HCT116 (cell line): ENCODE results near the gene CNPY3. TPM values are rescaled to one million over a fixed set of nuclear protein-coding genes. Genes with fewer than 3 reads are reported as not detected.
"Not testable (repeated sequence)": the region's sequence is repeated elsewhere in the genome, so short reads cannot be mapped to it uniquely, and the experiment has no call there.

Experiments used
- ATAC-seq: fragments of 200-7000 bp; cut with Tn5 transposase; 2 replicates; pipeline ENCODE4 v1.9.1; 2020; ENCODE audit warnings: mild to moderate bottlenecking, moderate library complexity
- BruUV-seq: library from RNA; stranded (reverse); fragments of 400-500 nt; replicated peaks from 2 replicates; lab custom pipeline; 2021; lab: Mats Ljungman, UMichigan
- CTCF ChIA-PET: fragments of 300-600 bp; sonication (Branson Sonifier 250); formaldehyde crosslinking; loops from one replicate; lab custom pipeline; 2021; ENCODE audit warnings: antibody characterized with exemption; lab: Charles Lee
- POLR2A ChIA-PET: fragments of 300-600, 350-600 bp; sonication (Branson Sonifier 250); formaldehyde crosslinking; loops from one replicate; lab custom pipeline; 2021; ENCODE audit warnings: antibody characterized with exemption; lab: Charles Lee
- RAD21 ChIA-PET, 2 experiments: fragments of 300-600 bp; sonication (Branson Sonifier 250); formaldehyde crosslinking; loops; one replicate each; lab custom pipeline; 2023; ENCODE audit warnings: low total read pairs in 2 of 2; ENCODE audit not compliant: uncharacterized antibody in 2 of 2, unreplicated experiment in 2 of 2, low non-redundant PET in 1 of 2; lab: Charles Lee
- DNase-seq: peaks from one replicate; pipeline ENCODE4 v3.0.0-alpha.2; 2010; ENCODE audit warnings: low read depth, low spot score
- H2AFZ ChIP-seq: fragments of 200-600 bp; shearing (Covaris generic), sonication (generic); 2 replicates; pipeline ENCODE4 v1.6.1; 2017; ENCODE audit warnings: low read depth, mixed run types, mixed read lengths, antibody characterized with exemption, low read length; ENCODE audit not compliant: poor library complexity, severe bottlenecking
- H3K27ac ChIP-seq: 2 replicates; pipeline ENCODE4 v1.5.1; 2012; ENCODE audit warnings: low read depth, low read length
- H3K27me3 ChIP-seq: fragments of 200-600 bp; sonication (generic); 2 replicates; pipeline ENCODE4 v1.6.1; 2016; ENCODE audit warnings: mixed run types, low read length, mixed read lengths; ENCODE audit not compliant: insufficient read depth
- H3K36me3 ChIP-seq, 2 experiments: fragments of 200-500 bp in 1 of 2; fragments of 200-600 bp in 1 of 2; sonication (Bioruptor generic) in 1 of 2; sonication (generic) in 1 of 2; 2 replicates each; pipeline versions ENCODE4 v1.5.1 to v1.6.1; 2014 to 2016; ENCODE audit warnings: low read length in 2 of 2, inconsistent platforms in 1 of 2, mixed read lengths in 1 of 2, mixed run types in 1 of 2; ENCODE audit not compliant: insufficient read depth in 2 of 2, control insufficient read depth in 1 of 2
- H3K4me1 ChIP-seq, 2 experiments: fragments of 200-600 bp in 1 of 2; sonication (generic) in 1 of 2; 2 replicates each; pipeline versions ENCODE4 v1.5.1 to v1.6.1; 2012 to 2017; ENCODE audit warnings: low read length in 2 of 2, inconsistent platforms in 1 of 2, mild to moderate bottlenecking in 1 of 2, mixed read lengths in 1 of 2, mixed run types in 1 of 2, moderate library complexity in 1 of 2; ENCODE audit not compliant: insufficient read depth in 2 of 2, control insufficient read depth in 1 of 2
- H3K4me2 ChIP-seq: fragments of 200-600 bp; sonication (generic); 2 replicates; pipeline ENCODE4 v1.6.1; 2017; ENCODE audit warnings: mixed run types, low read length, mixed read lengths
- H3K4me3 ChIP-seq, 2 experiments: fragments of 200-600 bp in 1 of 2; sonication (generic) in 1 of 2; replicated peaks in 1 of 2; 2 replicates each; pipeline ENCODE4 v1.5.1; 2011 to 2016; ENCODE audit warnings: low read length in 2 of 2, control low read depth in 1 of 2, low read depth in 1 of 2, mild to moderate bottlenecking in 1 of 2, mixed read lengths in 1 of 2, mixed run types in 1 of 2
- H3K79me2 ChIP-seq: fragments of 200-600 bp; sonication (generic); 2 replicates; pipeline ENCODE4 v1.6.1; 2017; ENCODE audit warnings: mild to moderate bottlenecking, mixed run types, low read length, moderate library complexity, mixed read lengths; ENCODE audit not compliant: insufficient read depth
- H3K9ac ChIP-seq: fragments of 200-600 bp; sonication (generic); 2 replicates; pipeline ENCODE4 v1.6.1; 2016; ENCODE audit warnings: low read length, mixed read lengths
- H3K9me2 ChIP-seq: fragments of 200-600 bp; sonication (generic), shearing (Covaris generic); 2 replicates; pipeline ENCODE4 v1.6.1; 2017; ENCODE audit warnings: mixed run types, mild to moderate bottlenecking, moderate library complexity; ENCODE audit not compliant: insufficient read depth
- H3K9me3 ChIP-seq, 2 experiments: fragments of 200-500 bp in 1 of 2; fragments of 200-600 bp in 1 of 2; sonication (Bioruptor generic) in 1 of 2; sonication (generic) in 1 of 2; 2 replicates each; pipeline ENCODE4 v1.6.1; 2014 to 2017; ENCODE audit warnings: low read length in 2 of 2, mixed read lengths in 2 of 2, inconsistent platforms in 1 of 2, low read depth in 1 of 2, mild to moderate bottlenecking in 1 of 2, mixed run types in 1 of 2, moderate library complexity in 1 of 2; ENCODE audit not compliant: control insufficient read depth in 1 of 2, insufficient read depth in 1 of 2
- H4K20me1 ChIP-seq: fragments of 200-600 bp; sonication (generic), shearing (Covaris generic); 2 replicates; pipeline ENCODE4 v1.6.1; 2017; ENCODE audit warnings: mixed run types, mild to moderate bottlenecking, moderate library complexity; ENCODE audit not compliant: insufficient read depth
- CBX3 ChIP-seq: IDR thresholded peaks from 2 replicates; pipeline ENCODE4 v1.6.1; 2012; ENCODE audit warnings: low read depth
- EGR1 ChIP-seq: IDR thresholded peaks from 2 replicates; pipeline ENCODE4 v1.6.1; 2012; ENCODE audit warnings: low read depth
- ELF1 ChIP-seq: IDR thresholded peaks from 2 replicates; pipeline ENCODE4 v1.6.1; 2012; ENCODE audit warnings: low read depth, borderline replicate concordance
- POLR2AphosphoS5 ChIP-seq: IDR thresholded peaks from 2 replicates; pipeline ENCODE4 v1.6.1; 2011; ENCODE audit warnings: mild to moderate bottlenecking, low read depth, low read length, moderate library complexity
- SIN3A ChIP-seq: IDR thresholded peaks from 2 replicates; pipeline ENCODE4 v1.6.1; 2012; ENCODE audit warnings: low read depth
- TCF7L2 ChIP-seq: IDR thresholded peaks from 2 replicates; pipeline ENCODE4 v1.7.0; 2011; ENCODE audit warnings: borderline replicate concordance, inconsistent platforms; ENCODE audit not compliant: insufficient read depth, insufficient read length; ENCODE audit errors: extremely low read depth
- ZFX ChIP-seq: fragments of 450-650 bp; IDR thresholded peaks from 2 replicates; pipeline ENCODE4 v1.6.1; 2017
- ZNF274 ChIP-seq: fragments of 200-500 bp; sonication (Bioruptor generic); IDR thresholded peaks from 2 replicates; pipeline ENCODE4 v1.6.1; 2014; ENCODE audit warnings: mild to moderate bottlenecking, low read depth, low read length, inconsistent platforms
- intact Hi-C: fragments of 100-400 bp; cut with micrococcal nuclease; formaldehyde crosslinking; loops from 2 replicates; pipeline ENCODE4 v1.10.0; 2022
- total RNA-seq: library from RNA; stranded (reverse); gene quantifications from one replicate; pipeline ENCODE4 v1.2.1, GENCODE V29; 2021; ENCODE audit not compliant: unreplicated experiment
- TF ChIP-seq, protein P1 (sequence below): IDR thresholded peaks from 2 replicates; pipeline ENCODE4 v1.6.1; 2011; ENCODE audit warnings: mild to moderate bottlenecking, low read length, moderate library complexity; ENCODE audit not compliant: insufficient replicate concordance; ENCODE audit errors: extremely low read depth
- TF ChIP-seq, protein P2 (sequence below), 3 experiments: fragments of 200-600 bp in 1 of 3; sonication (generic) in 1 of 3; IDR thresholded peaks in 2 of 3; conservative IDR thresholded peaks in 1 of 3; 2 replicates each; pipeline ENCODE4 v1.5.1; 2012 to 2017; ENCODE audit warnings: low read depth in 2 of 3, low read length in 2 of 3, antibody characterized with exemption in 1 of 3, borderline replicate concordance in 1 of 3, control low read depth in 1 of 3, mild to moderate bottlenecking in 1 of 3, mixed read lengths in 1 of 3, mixed run types in 1 of 3, moderate library complexity in 1 of 3; ENCODE audit not compliant: insufficient read depth in 1 of 3
- TF ChIP-seq, protein P3 (sequence below): IDR thresholded peaks from 2 replicates; pipeline ENCODE4 v1.6.1; 2012
- TF ChIP-seq, protein P4 (sequence below): IDR thresholded peaks from 2 replicates; pipeline ENCODE4 v1.6.1; 2012

CNPY3 gene
- total RNA-seq, 1 experiment from 2014 or later = 49.1 TPM

DNA sequence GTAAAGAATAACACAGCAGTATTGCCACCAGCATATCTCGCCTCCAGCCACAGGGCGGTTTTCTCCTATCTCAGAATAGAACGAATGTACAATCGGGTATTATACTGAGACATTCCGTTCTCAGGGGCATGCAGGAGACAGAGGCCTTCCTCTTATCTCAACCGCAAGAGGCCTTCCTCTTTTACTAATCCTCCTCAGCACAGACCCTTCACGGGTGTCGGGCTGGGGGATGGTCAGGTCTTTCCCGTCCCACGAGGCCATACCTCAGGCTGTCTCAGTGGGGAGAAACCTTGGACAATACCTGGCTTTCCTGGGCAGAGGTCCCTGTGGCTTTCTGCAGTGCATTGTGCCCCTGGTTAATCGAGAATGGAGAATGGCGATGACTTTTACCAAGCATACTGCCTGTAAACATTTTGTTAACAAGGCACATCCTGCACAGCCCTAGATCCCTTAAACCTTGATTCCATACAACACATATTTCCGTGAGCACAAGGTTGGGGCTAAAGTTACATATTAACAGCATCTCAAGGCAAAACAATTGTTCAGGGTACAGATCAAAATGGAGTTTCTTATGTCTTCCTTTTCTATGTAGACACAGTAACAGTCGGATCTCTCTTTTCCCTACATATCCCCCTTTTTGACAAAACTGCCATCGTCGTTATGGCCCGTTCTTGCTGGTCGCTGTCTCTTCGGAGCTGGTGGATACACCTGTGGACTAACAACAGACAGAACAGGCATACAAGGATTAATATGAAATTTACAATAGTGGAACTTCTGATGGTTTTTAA is 35.0 kb upstream of the CNPY3 start:
- intact Hi-C loops = loop anchor here (5.0 kb wide), 1 partner anchor 147 kb away; the partner anchor contains the start of gene TBCC
- H3K4me1 ChIP-seq = peaks cover 3 to 17% of the 10 kb centered on the region in 2 experiments; a peak in 3 of 4 replicates
- H3K9ac ChIP-seq, H3K9me2 ChIP-seq, DNase-seq, BruUV-seq, RAD21 ChIA-PET, H3K27me3 ChIP-seq, H3K79me2 ChIP-seq, CTCF ChIA-PET, H3K4me2 ChIP-seq, H4K20me1 ChIP-seq, H2AFZ ChIP-seq, H3K4me3 ChIP-seq, POLR2A ChIA-PET, H3K9me3 ChIP-seq, H3K27ac ChIP-seq, ATAC-seq, H3K36me3 ChIP-seq: not testable (repeated sequence)

DNA sequence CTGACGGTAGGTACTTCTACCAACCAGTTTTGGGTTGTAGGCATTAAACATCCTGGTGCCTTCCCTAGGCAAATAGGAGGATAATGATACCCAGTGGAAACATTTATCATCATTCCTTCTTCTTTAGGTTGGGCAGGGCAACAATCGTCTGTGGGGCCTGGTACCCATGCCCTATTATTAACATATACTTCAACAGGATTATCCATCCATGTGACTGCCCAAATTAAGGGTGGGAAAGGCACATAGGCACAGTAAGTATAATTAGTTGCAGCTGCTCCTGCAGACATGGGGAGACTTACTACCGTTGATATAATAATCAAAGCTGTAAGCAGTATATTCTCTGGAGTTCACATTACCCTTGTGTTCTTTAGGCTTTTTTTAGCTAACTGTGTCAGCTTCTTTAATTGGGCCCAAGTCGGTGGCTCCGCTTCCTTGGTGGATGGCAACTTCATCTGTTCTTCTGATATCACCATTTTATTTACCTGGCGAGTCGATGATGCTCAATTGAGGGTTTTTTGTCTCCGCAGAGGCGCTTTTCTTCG is 33.0 kb upstream of the CNPY3 start:
- Histone ChIP-seq H3K9me3 (no peaks in the 10 kb centered on the region), H3K79me2 (no peaks in the 10 kb centered on the region), H3K4me2 (no peak overlapping the region), H3K27ac (no peak overlapping the region), H3K9ac (no peak overlapping the region), H3K4me1 (peaks cover 0 to 4% of the 10 kb centered on the region in 2 experiments; a peak in 3 of 4 replicates), H4K20me1 (no peaks in the 10 kb centered on the region), H2AFZ (no peak overlapping the region), H3K9me2 (no peaks in the 10 kb centered on the region), H3K27me3 (no peaks in the 10 kb centered on the region), H3K4me3 (no peak overlapping the region), H3K36me3 (no peaks in the 10 kb centered on the region)
- intact Hi-C loops = no loop called here
- ChIA-PET RAD21 (no interaction called here), CTCF (no interaction called here), POLR2A (no interaction called here)
- no TSS peak for BruUV-seq
- no peak for ATAC-seq
- DNase-seq = no peak
- TF ChIP-seq ZNF274 (no peak), ZFX (no peak), ELF1 (no peak), CBX3 (no peak), SIN3A (no peak), EGR1 (no peak), TCF7L2 (no peak), POLR2AphosphoS5 (no peak)
- TF ChIP-seq, protein P1, sequence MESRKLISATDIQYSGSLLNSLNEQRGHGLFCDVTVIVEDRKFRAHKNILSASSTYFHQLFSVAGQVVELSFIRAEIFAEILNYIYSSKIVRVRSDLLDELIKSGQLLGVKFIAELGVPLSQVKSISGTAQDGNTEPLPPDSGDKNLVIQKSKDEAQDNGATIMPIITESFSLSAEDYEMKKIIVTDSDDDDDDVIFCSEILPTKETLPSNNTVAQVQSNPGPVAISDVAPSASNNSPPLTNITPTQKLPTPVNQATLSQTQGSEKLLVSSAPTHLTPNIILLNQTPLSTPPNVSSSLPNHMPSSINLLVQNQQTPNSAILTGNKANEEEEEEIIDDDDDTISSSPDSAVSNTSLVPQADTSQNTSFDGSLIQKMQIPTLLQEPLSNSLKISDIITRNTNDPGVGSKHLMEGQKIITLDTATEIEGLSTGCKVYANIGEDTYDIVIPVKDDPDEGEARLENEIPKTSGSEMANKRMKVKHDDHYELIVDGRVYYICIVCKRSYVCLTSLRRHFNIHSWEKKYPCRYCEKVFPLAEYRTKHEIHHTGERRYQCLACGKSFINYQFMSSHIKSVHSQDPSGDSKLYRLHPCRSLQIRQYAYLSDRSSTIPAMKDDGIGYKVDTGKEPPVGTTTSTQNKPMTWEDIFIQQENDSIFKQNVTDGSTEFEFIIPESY = no peak
- TF ChIP-seq, protein P2, sequence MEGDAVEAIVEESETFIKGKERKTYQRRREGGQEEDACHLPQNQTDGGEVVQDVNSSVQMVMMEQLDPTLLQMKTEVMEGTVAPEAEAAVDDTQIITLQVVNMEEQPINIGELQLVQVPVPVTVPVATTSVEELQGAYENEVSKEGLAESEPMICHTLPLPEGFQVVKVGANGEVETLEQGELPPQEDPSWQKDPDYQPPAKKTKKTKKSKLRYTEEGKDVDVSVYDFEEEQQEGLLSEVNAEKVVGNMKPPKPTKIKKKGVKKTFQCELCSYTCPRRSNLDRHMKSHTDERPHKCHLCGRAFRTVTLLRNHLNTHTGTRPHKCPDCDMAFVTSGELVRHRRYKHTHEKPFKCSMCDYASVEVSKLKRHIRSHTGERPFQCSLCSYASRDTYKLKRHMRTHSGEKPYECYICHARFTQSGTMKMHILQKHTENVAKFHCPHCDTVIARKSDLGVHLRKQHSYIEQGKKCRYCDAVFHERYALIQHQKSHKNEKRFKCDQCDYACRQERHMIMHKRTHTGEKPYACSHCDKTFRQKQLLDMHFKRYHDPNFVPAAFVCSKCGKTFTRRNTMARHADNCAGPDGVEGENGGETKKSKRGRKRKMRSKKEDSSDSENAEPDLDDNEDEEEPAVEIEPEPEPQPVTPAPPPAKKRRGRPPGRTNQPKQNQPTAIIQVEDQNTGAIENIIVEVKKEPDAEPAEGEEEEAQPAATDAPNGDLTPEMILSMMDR (IDR thresholded peaks at IDR 0.05 in 2 of 3, conservative IDR thresholded peaks at IDR 0.05 in 1 of 3; ENCODE audit: borderline replicate concordance in 1 of 3, insufficient read depth in 1 of 3, low read depth in 2 of 3, low read length in 2 of 3) = no peak
- TF ChIP-seq, protein P3, sequence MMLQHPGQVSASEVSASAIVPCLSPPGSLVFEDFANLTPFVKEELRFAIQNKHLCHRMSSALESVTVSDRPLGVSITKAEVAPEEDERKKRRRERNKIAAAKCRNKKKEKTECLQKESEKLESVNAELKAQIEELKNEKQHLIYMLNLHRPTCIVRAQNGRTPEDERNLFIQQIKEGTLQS = no peak
- TF ChIP-seq, protein P4, sequence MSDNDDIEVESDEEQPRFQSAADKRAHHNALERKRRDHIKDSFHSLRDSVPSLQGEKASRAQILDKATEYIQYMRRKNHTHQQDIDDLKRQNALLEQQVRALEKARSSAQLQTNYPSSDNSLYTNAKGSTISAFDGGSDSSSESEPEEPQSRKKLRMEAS = no peak
